GM12878 (cell line): ENCODE measurements around the gene LINC00237. TPM values are rescaled to one million over a fixed set of nuclear protein-coding genes. Genes with fewer than 3 reads are reported as not detected.

ENCODE experiments used
- ATAC-seq: fragments of 200-7000 bp; cut with Tn5 transposase; 3 replicates; pipeline ENCODE4 v1.9.1; 2020; ENCODE audit warnings: mild to moderate bottlenecking, moderate library complexity
- BruUV-seq: library from RNA; stranded (reverse); fragments of 400-500 nt; replicated peaks from 2 replicates; lab custom pipeline; 2021; lab: Mats Ljungman, UMichigan
- CTCF ChIA-PET: fragments of 300-600 bp; sonication (Branson Sonifier 250); formaldehyde crosslinking; extraction: SDS; loops from one replicate; lab custom pipeline; 2021; ENCODE audit warnings: inconsistent platforms; lab: Yijun Ruan, JAX
- POLR2A ChIA-PET: fragments of 350-600 bp; formaldehyde crosslinking; extraction: SDS; loops from one replicate; lab custom pipeline; 2021; ENCODE audit warnings: inconsistent platforms; lab: Charles Lee
- RAD21 ChIA-PET: fragments of 300-600 bp; sonication (Branson Sonifier 250); formaldehyde crosslinking; loops from one replicate; lab custom pipeline; 2023; ENCODE audit warnings: antibody characterized with exemption; ENCODE audit not compliant: unreplicated experiment; lab: Charles Lee
- SMC1A ChIA-PET: fragments of 300-600 bp; sonication (Branson Sonifier 250); formaldehyde crosslinking; loops from one replicate; lab custom pipeline; 2023; ENCODE audit not compliant: unreplicated experiment, uncharacterized antibody; lab: Charles Lee
- DNase-seq: peaks from one replicate; pipeline ENCODE4 v3.0.0-alpha.2; 2011; ENCODE audit warnings: low read depth, low spot score
- FAIRE-seq: peaks from 3 replicates; lab custom pipeline; 2011; peaks lifted over from hg19 to GRCh38; lab: Jason Lieb, UNC
- H2AFZ ChIP-seq: 2 replicates; pipeline ENCODE4 v1.6.0; 2011; ENCODE audit warnings: low read depth, low read length, control low read depth; ENCODE audit not compliant: control insufficient read depth
- H3K27ac ChIP-seq: 2 replicates; pipeline ENCODE4 v1.5.1; 2011; ENCODE audit warnings: control low read depth; ENCODE audit not compliant: control insufficient read depth, insufficient read depth
- H3K27me3 ChIP-seq, 2 experiments: replicated peaks in 1 of 2; 2 replicates each; pipeline versions ENCODE4 v1.6.0 to v1.6.1; 2011; ENCODE audit warnings: low read length in 1 of 2; ENCODE audit not compliant: control insufficient read depth in 2 of 2, insufficient read depth in 2 of 2
- H3K36me3 ChIP-seq, 2 experiments: 2 replicates each; pipeline ENCODE4 v1.5.1; 2011; ENCODE audit warnings: low read length in 1 of 2; ENCODE audit not compliant: control insufficient read depth in 2 of 2, insufficient read depth in 2 of 2
- H3K4me1 ChIP-seq: 2 replicates; pipeline ENCODE4 v1.6.1; 2011; ENCODE audit warnings: mild to moderate bottlenecking, low read length, moderate library complexity, mixed read lengths; ENCODE audit not compliant: control insufficient read depth, insufficient read depth
- H3K4me2 ChIP-seq: 2 replicates; pipeline ENCODE4 v1.6.0; 2011; ENCODE audit warnings: control low read depth; ENCODE audit not compliant: control insufficient read depth, insufficient read depth
- H3K4me3 ChIP-seq: fragments of 200-600 bp; sonication (generic); 2 replicates; pipeline ENCODE4 v1.5.1; 2016
- H3K79me2 ChIP-seq: 2 replicates; pipeline ENCODE4 v1.6.0; 2011; ENCODE audit warnings: low read length; ENCODE audit not compliant: control insufficient read depth, insufficient read depth
- H3K9ac ChIP-seq: 2 replicates; pipeline ENCODE4 v1.8.0; 2011; ENCODE audit warnings: low read length, control low read depth, mixed read lengths; ENCODE audit not compliant: control insufficient read depth, insufficient read depth
- H3K9me3 ChIP-seq: replicated peaks from 3 replicates; pipeline ENCODE4 v1.5.1; 2011; ENCODE audit warnings: mild to moderate bottlenecking, low read length; ENCODE audit not compliant: control insufficient read depth, insufficient read depth
- H4K20me1 ChIP-seq: 2 replicates; pipeline ENCODE4 v1.6.0; 2011; ENCODE audit not compliant: control insufficient read depth, insufficient read depth
- BCL3 ChIP-seq: IDR thresholded peaks from 2 replicates; pipeline ENCODE4 v1.6.1; 2011; ENCODE audit warnings: borderline replicate concordance, low read depth, mild to moderate bottlenecking, moderate library complexity, low read length; ENCODE audit not compliant: insufficient read depth, poor library complexity, severe bottlenecking
- DPF2 ChIP-seq: fragments of 450-650 bp; IDR thresholded peaks from 2 replicates; pipeline ENCODE4 v1.6.1; 2017; ENCODE audit warnings: mild to moderate bottlenecking
- E2F4 ChIP-seq: IDR thresholded peaks from 2 replicates; pipeline ENCODE4 v1.6.1; 2012; ENCODE audit warnings: low read depth, low read length, improper control_type of control experiment
- FOXM1 ChIP-seq: IDR thresholded peaks from 2 replicates; pipeline ENCODE4 v1.6.1; 2012; ENCODE audit warnings: low read depth, mild to moderate bottlenecking, inconsistent platforms, low read length, moderate library complexity
- HDGF ChIP-seq: fragments of 450-650 bp; IDR thresholded peaks from 2 replicates; pipeline ENCODE4 v1.6.1; 2016; ENCODE audit warnings: antibody characterized with exemption
- JUNB ChIP-seq: IDR thresholded peaks from 2 replicates; pipeline ENCODE4 v1.6.1; 2016; ENCODE audit warnings: antibody characterized with exemption, mild to moderate bottlenecking
- MAX ChIP-seq: IDR thresholded peaks from 2 replicates; pipeline ENCODE4 v1.6.1; 2012; ENCODE audit warnings: low read depth, low read length, improper control_type of control experiment
- MYC ChIP-seq: IDR thresholded peaks from 2 replicates; pipeline ENCODE4 v1.6.1; 2011; ENCODE audit warnings: mild to moderate bottlenecking, low read length, moderate library complexity, inconsistent platforms; ENCODE audit not compliant: insufficient read depth, insufficient replicate concordance, insufficient read length, severe bottlenecking
- NFYA ChIP-seq: IDR thresholded peaks from 2 replicates; pipeline ENCODE4 v1.6.1; 2011; ENCODE audit warnings: low read depth, mild to moderate bottlenecking, low read length, improper control_type of control experiment, borderline replicate concordance
- PML ChIP-seq: IDR thresholded peaks from 2 replicates; pipeline ENCODE4 v1.6.1; 2012; ENCODE audit warnings: low read length, inconsistent platforms
- RAD51 ChIP-seq: fragments of 450-650 bp; IDR thresholded peaks from 2 replicates; pipeline ENCODE4 v1.6.1; 2016; ENCODE audit warnings: moderate library complexity, mild to moderate bottlenecking, inconsistent platforms
- RBBP5 ChIP-seq: fragments of 200-600 bp; sonication (generic); conservative IDR thresholded peaks from 2 replicates; pipeline ENCODE4 v1.6.1; 2016
- SMARCA5 ChIP-seq: fragments of 450-650 bp; IDR thresholded peaks from 2 replicates; pipeline ENCODE4 v1.6.1; 2017; ENCODE audit warnings: mild to moderate bottlenecking
- STAT1 ChIP-seq: fragments of 450-650 bp; conservative IDR thresholded peaks from 2 replicates; pipeline ENCODE4 v1.6.1; 2014; ENCODE audit warnings: antibody characterized with exemption, mild to moderate bottlenecking
- ZNF384 ChIP-seq: IDR thresholded peaks from 2 replicates; pipeline ENCODE4 v1.6.1; 2012; ENCODE audit warnings: low read depth, mild to moderate bottlenecking, low read length, improper control_type of control experiment, borderline replicate concordance
- WGBS: methylation state at CpG from one replicate; pipeline ENCODE4 v1.1.6; 2016; ENCODE audit warnings: low lambda C conversion rate; ENCODE audit not compliant: insufficient replicate concordance, insufficient coverage; ENCODE audit errors: missing lambda C conversion rate; 5-methylcytosine and 5-hydroxymethylcytosine counted together
- in situ Hi-C: fragments of 300-500 bp; cut with MboI; formaldehyde crosslinking; loops from 9 replicates; pipeline ENCODE4 v1.14.3; 2018; ENCODE audit warnings: mixed read lengths
- intact Hi-C: fragments of 100-400 bp; cut with micrococcal nuclease; formaldehyde crosslinking; loops from one replicate; pipeline ENCODE4 v1.14.2; 2022; ENCODE audit not compliant: unreplicated experiment
- polyA plus RNA-seq, 11 experiments: library from polyadenylated mRNA; depleted of rRNA in 4 of 11; unstranded in 6 of 11; stranded (reverse) in 5 of 11; fragments of >200 nt; fragmentation: Nextera tagmentation in 4 of 11; fragmentation: Illumina TruSeq in 1 of 11; extraction: Ambion mirVana in 4 of 11; extraction: Trizol in 1 of 11; gene quantifications; 1 replicate in 1 of 11; 2 replicates in 10 of 11; pipeline versions ENCODE4 v1.2.1 to v1.2.3, GENCODE V29; 2011 to 2016; ENCODE audit warnings: inconsistent platforms in 2 of 11, missing spikeins in 2 of 11, low read depth in 1 of 11
- total RNA-seq, 4 experiments: library from RNA; depleted of rRNA in 3 of 4; stranded (reverse); fragments of >200 nt in 3 of 4; fragmentation: Illumina TruSeq in 1 of 4; extraction: Trizol in 1 of 4; gene quantifications; 2 replicates each; pipeline versions ENCODE4 v1.2.1 to v1.2.3, GENCODE V29; 2013 to 2021

The LINC00237 gene
- total and polyA plus RNA-seq, 10 of the 15 experiments (the other 5 are each of a cell fraction or from before 2014, with no cell fraction given) = not detected

DNA sequence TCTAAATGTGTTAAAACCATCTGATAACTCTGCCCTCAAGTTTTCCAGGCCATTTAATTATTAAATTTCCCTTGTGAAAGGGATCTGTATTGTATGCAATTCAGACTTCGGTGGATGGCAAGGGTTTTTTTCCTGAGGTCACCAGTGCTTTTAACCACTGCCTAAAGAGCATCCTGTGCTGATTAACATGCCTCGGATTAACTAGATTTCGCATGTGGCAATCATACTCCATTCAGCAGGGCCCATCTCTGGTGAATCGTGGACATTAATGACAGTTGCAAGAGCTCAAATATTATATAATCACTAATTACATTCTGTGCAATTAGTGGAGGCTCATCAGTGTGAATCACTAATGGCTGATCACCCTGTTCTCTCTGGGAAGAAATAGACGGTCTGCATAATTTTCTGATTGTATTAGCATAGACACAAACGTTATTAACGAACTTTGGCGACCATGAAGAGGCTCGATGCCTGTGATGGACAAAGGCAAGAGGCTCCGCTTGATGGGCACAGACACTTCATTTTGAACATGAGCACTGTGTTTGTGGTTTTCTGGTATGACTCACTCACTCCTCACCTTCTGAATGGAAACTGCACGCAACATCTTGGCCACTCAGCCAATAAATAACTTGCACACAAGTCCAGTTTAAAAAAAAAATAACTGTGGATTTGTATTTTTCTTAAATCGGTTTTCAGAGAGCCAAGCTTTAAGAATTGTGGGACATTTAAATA is 31.4 kb downstream of the LINC00237 start (continued):
- no peak for TF ChIP-seq RBBP5
- no peak for TF ChIP-seq MYC
- TF ChIP-seq DPF2 = peak; percentile 87
- TF ChIP-seq PML = no peak
- peak; percentile 89 for TF ChIP-seq JUNB
- TF ChIP-seq FOXM1 = no peak
- no peak for TF ChIP-seq MAX

GRCh38 chr20:21067255-21067654 is 38.9 kb downstream of the LINC00237 start:
- H3K4me1 ChIP-seq = no peaks in the 10 kb centered on the region
- in situ Hi-C loops = no loop called here
- ChIA-PET SMC1A (interaction anchor here (1.2 kb wide), 1 partner anchor 19 kb away, joined by 3 read pairs; no protein-coding TSS in a partner anchor), RAD21 (no interaction called here), CTCF (no interaction called here), POLR2A (no interaction called here)
- H3K36me3 ChIP-seq = no peaks in the 10 kb centered on the region
- ATAC-seq (no peak), DNase-seq (no peak), FAIRE-seq (no peak)
- no peak overlapping the region for H3K4me3 ChIP-seq
- intact Hi-C loops = no loop called here
- no peaks in the 10 kb centered on the region; a peak in 1 of 4 replicates for H3K27me3 ChIP-seq
- BruUV-seq = no TSS peak
- H3K79me2 ChIP-seq = no peaks in the 10 kb centered on the region
- no peak overlapping the region for H3K9ac ChIP-seq
- TF ChIP-seq HDGF (no peak), STAT1 (no peak), RAD51 (no peak), NFYA (no peak), BCL3 (no peak), ZNF384 (no peak), SMARCA5 (no peak), E2F4 (no peak)
- WGBS = 0% methylated on average over 1 of the region's 1 CpG
- no peak overlapping the region for H2AFZ ChIP-seq
- no peaks in the 10 kb centered on the region for H4K20me1 ChIP-seq
- H3K9me3 ChIP-seq = no peaks in the 10 kb centered on the region
- H3K27ac ChIP-seq = no peak overlapping the region
- H3K4me2 ChIP-seq = no peak overlapping the region
